HG03196 (cell line): Measurements from ENCODE around the gene C6orf118.

Experiments
- ATAC-seq: cut with Tn5 transposase; IDR thresholded peaks from one replicate; pipeline ENCODE4 v1.9.1; 2021; ENCODE audit not compliant: unreplicated experiment

Gene C6orf118

GRCh38 chr6:165245287-165245686, 64.1 kb downstream of the C6orf118 start:
- no peak for ATAC-seq

GRCh38 chr6:165244524-165245247, 64.7 kb downstream of the C6orf118 start:
- no peak for ATAC-seq

- no peak for ATAC-seq
Measured at GRCh38 chr6:165243801-165244200, 65.6 kb downstream of the C6orf118 start.

DNA sequence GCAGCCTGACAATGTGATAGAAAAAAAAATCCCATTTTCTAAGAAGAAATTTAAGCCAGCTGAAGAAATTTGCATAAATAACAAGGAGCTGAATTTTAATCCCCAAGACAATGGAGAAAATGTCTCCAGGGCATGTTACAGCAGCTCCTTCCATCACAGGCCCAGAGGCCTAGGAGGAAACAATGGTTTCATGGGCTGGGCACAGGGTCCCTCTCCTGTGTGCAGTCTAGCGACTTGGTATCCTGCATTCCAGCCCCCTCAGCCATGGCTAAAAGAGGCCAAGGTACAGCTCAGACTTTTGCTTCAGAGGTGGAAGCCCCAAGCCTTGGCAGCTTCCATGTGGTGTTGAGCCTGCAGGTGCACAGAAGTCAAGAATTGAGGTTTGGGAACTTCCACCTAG, 73.1 kb downstream of the C6orf118 start:
- ATAC-seq: no peak

- ATAC-seq: no peak
Measured at GRCh38 chr6:165232731-165233488, 76.5 kb downstream of the C6orf118 start.

DNA sequence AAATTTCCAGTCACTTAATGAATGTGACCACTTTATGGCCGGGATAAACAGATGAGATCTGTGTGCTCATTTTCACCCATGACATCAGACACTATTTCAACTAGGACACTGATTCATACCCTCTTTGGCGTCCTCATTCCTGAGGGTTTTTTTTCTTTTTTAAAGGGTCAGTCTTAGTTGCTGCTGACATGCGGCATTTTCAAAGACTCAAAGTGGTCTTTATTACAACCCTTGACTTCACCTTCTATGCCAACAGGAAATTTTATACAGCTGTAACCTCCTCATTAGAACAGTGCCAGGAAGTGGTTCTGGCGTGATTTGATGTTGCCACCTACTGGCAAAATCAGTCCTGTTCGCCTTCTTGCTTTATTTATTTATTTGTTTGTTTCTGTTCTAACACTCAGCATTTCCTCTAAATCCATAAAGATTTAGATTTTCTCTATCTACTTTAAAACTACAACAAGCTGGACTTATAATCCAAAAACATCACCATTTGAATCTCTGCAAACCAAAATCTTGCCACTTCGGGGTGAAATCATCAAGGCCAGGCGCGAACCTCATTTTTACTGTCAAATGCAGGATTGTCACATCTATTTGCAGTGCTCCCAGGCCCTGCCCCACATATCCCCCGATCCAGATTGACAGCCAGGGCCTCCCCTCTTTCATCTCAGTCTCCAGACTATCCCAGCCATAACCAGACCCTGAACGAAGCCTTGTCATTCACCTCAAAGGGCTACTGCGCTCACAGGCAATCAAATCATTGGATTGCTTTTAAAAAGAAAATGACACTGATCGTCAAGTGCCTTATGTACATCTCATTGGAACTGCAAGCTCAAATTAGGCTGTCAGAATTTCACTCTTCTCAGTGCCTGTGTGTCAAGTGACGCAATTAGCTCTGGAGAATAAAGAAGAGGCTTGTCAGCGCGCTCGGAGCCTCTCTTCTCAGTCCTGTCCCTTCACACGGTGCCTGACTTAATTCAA, 77.5 kb downstream of the C6orf118 start:
- ATAC-seq: no peak

DNA sequence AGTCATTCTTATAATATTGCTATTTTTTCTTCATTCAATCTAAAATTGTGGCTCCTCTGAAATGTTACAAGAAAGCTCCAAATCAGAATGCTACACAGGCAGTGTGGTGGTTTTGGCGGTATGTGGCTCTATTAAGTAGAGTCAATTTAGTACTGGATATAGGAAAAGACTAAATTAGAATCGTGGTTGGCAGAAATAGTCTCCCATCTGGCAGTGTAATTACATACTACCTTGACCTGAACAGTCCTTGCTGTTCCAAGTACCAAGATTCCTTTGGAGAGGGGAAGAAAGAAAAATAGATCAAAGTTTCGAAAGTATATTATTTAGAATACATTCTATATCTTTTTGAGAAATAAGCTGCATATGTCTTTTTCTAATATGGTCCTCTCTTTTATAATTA, 78.2 kb downstream of the C6orf118 start:
- no peak for ATAC-seq
